GM12878 (cell line): Measurements from ENCODE around the gene FSIP1. TPM values are rescaled to one million over a fixed set of nuclear protein-coding genes. Genes with fewer than 3 reads are reported as not detected.

Experiments
- ATAC-seq: fragments of 200-7000 bp; cut with Tn5 transposase; 3 replicates; pipeline ENCODE4 v1.9.1; 2020; ENCODE audit warnings: mild to moderate bottlenecking, moderate library complexity
- BruUV-seq: library from RNA; stranded (reverse); fragments of 400-500 nt; replicated peaks from 2 replicates; lab custom pipeline; 2021; lab: Mats Ljungman, UMichigan
- CTCF ChIA-PET: fragments of 300-600 bp; sonication (Branson Sonifier 250); formaldehyde crosslinking; extraction: SDS; loops from one replicate; lab custom pipeline; 2021; ENCODE audit warnings: inconsistent platforms; lab: Yijun Ruan, JAX
- POLR2A ChIA-PET: fragments of 350-600 bp; formaldehyde crosslinking; extraction: SDS; loops from one replicate; lab custom pipeline; 2021; ENCODE audit warnings: inconsistent platforms; lab: Charles Lee
- RAD21 ChIA-PET: fragments of 300-600 bp; sonication (Branson Sonifier 250); formaldehyde crosslinking; loops from one replicate; lab custom pipeline; 2023; ENCODE audit warnings: antibody characterized with exemption; ENCODE audit not compliant: unreplicated experiment; lab: Charles Lee
- SMC1A ChIA-PET: fragments of 300-600 bp; sonication (Branson Sonifier 250); formaldehyde crosslinking; loops from one replicate; lab custom pipeline; 2023; ENCODE audit not compliant: unreplicated experiment, uncharacterized antibody; lab: Charles Lee
- DNase-seq: peaks from one replicate; pipeline ENCODE4 v3.0.0-alpha.2; 2011; ENCODE audit warnings: low read depth, low spot score
- FAIRE-seq: peaks from 3 replicates; lab custom pipeline; 2011; peaks lifted over from hg19 to GRCh38; lab: Jason Lieb, UNC
- H2AFZ ChIP-seq: 2 replicates; pipeline ENCODE4 v1.6.0; 2011; ENCODE audit warnings: low read depth, low read length, control low read depth; ENCODE audit not compliant: control insufficient read depth
- H3K27ac ChIP-seq: 2 replicates; pipeline ENCODE4 v1.5.1; 2011; ENCODE audit warnings: control low read depth; ENCODE audit not compliant: control insufficient read depth, insufficient read depth
- H3K27me3 ChIP-seq, 2 experiments: replicated peaks in 1 of 2; 2 replicates each; pipeline versions ENCODE4 v1.6.0 to v1.6.1; 2011; ENCODE audit warnings: low read length in 1 of 2; ENCODE audit not compliant: control insufficient read depth in 2 of 2, insufficient read depth in 2 of 2
- H3K36me3 ChIP-seq, 2 experiments: 2 replicates each; pipeline ENCODE4 v1.5.1; 2011; ENCODE audit warnings: low read length in 1 of 2; ENCODE audit not compliant: control insufficient read depth in 2 of 2, insufficient read depth in 2 of 2
- H3K4me1 ChIP-seq: 2 replicates; pipeline ENCODE4 v1.6.1; 2011; ENCODE audit warnings: mild to moderate bottlenecking, low read length, moderate library complexity, mixed read lengths; ENCODE audit not compliant: control insufficient read depth, insufficient read depth
- H3K4me2 ChIP-seq: 2 replicates; pipeline ENCODE4 v1.6.0; 2011; ENCODE audit warnings: control low read depth; ENCODE audit not compliant: control insufficient read depth, insufficient read depth
- H3K4me3 ChIP-seq: fragments of 200-600 bp; sonication (generic); 2 replicates; pipeline ENCODE4 v1.5.1; 2016
- H3K79me2 ChIP-seq: 2 replicates; pipeline ENCODE4 v1.6.0; 2011; ENCODE audit warnings: low read length; ENCODE audit not compliant: control insufficient read depth, insufficient read depth
- H3K9ac ChIP-seq: 2 replicates; pipeline ENCODE4 v1.8.0; 2011; ENCODE audit warnings: low read length, control low read depth, mixed read lengths; ENCODE audit not compliant: control insufficient read depth, insufficient read depth
- H3K9me3 ChIP-seq: replicated peaks from 3 replicates; pipeline ENCODE4 v1.5.1; 2011; ENCODE audit warnings: mild to moderate bottlenecking, low read length; ENCODE audit not compliant: control insufficient read depth, insufficient read depth
- H4K20me1 ChIP-seq: 2 replicates; pipeline ENCODE4 v1.6.0; 2011; ENCODE audit not compliant: control insufficient read depth, insufficient read depth
- ATF7 ChIP-seq: fragments of 450-650 bp; IDR thresholded peaks from 2 replicates; pipeline ENCODE4 v1.6.1; 2016; ENCODE audit warnings: low read depth, mild to moderate bottlenecking
- BHLHE40 ChIP-seq, 2 experiments: fragments of 450-650 bp in 1 of 2; IDR thresholded peaks; 2 replicates each; pipeline ENCODE4 v1.6.1; 2011 to 2017; ENCODE audit warnings: low read depth in 2 of 2, borderline replicate concordance in 1 of 2, improper control_type of control experiment in 1 of 2, low read length in 1 of 2, mild to moderate bottlenecking in 1 of 2
- BMI1 ChIP-seq: fragments of 450-650 bp; IDR thresholded peaks from 2 replicates; pipeline ENCODE4 v1.6.1; 2016; ENCODE audit warnings: mild to moderate bottlenecking, moderate library complexity, borderline replicate concordance
- CBX3 ChIP-seq: fragments of 200-600 bp; sonication (generic); IDR thresholded peaks from 2 replicates; pipeline ENCODE4 v1.6.1; 2016; ENCODE audit warnings: low read depth, borderline replicate concordance
- CHD4 ChIP-seq: fragments of 200-600 bp; sonication (generic); IDR thresholded peaks from 2 replicates; pipeline ENCODE4 v1.6.1; 2016; ENCODE audit warnings: mild to moderate bottlenecking
- HDAC2 ChIP-seq: fragments of 200-600 bp; sonication (generic); IDR thresholded peaks from 2 replicates; pipeline ENCODE4 v1.6.1; 2017
- IKZF2 ChIP-seq, 2 experiments: fragments of 450-650 bp; IDR thresholded peaks; 2 replicates each; pipeline ENCODE4 v1.6.1; 2017; ENCODE audit warnings: mild to moderate bottlenecking in 2 of 2, moderate library complexity in 2 of 2
- NRF1 ChIP-seq: conservative IDR thresholded peaks from 2 replicates; pipeline ENCODE4 v1.6.1; 2011; ENCODE audit warnings: mild to moderate bottlenecking, low read depth, low read length, improper control_type of control experiment
- SMAD5 ChIP-seq: IDR thresholded peaks from 2 replicates; pipeline ENCODE4 v1.6.1; 2016; ENCODE audit warnings: antibody characterized with exemption, low read depth
- SMARCA5 ChIP-seq: fragments of 450-650 bp; IDR thresholded peaks from 2 replicates; pipeline ENCODE4 v1.6.1; 2017; ENCODE audit warnings: mild to moderate bottlenecking
- YBX1 ChIP-seq: fragments of 450-650 bp; IDR thresholded peaks from 2 replicates; pipeline ENCODE4 v1.6.1; 2016; ENCODE audit warnings: antibody characterized with exemption
- WGBS: methylation state at CpG from one replicate; pipeline ENCODE4 v1.1.6; 2016; ENCODE audit warnings: low lambda C conversion rate; ENCODE audit not compliant: insufficient replicate concordance, insufficient coverage; ENCODE audit errors: missing lambda C conversion rate; 5-methylcytosine and 5-hydroxymethylcytosine counted together
- in situ Hi-C: fragments of 300-500 bp; cut with MboI; formaldehyde crosslinking; loops from 9 replicates; pipeline ENCODE4 v1.14.3; 2018; ENCODE audit warnings: mixed read lengths
- intact Hi-C: fragments of 100-400 bp; cut with micrococcal nuclease; formaldehyde crosslinking; loops from one replicate; pipeline ENCODE4 v1.14.2; 2022; ENCODE audit not compliant: unreplicated experiment
- polyA plus RNA-seq, 11 experiments: library from polyadenylated mRNA; depleted of rRNA in 4 of 11; unstranded in 6 of 11; stranded (reverse) in 5 of 11; fragments of >200 nt; fragmentation: Nextera tagmentation in 4 of 11; fragmentation: Illumina TruSeq in 1 of 11; extraction: Ambion mirVana in 4 of 11; extraction: Trizol in 1 of 11; gene quantifications; 1 replicate in 1 of 11; 2 replicates in 10 of 11; pipeline versions ENCODE4 v1.2.1 to v1.2.3, GENCODE V29; 2011 to 2016; ENCODE audit warnings: inconsistent platforms in 2 of 11, missing spikeins in 2 of 11, low read depth in 1 of 11
- total RNA-seq, 4 experiments: library from RNA; depleted of rRNA in 3 of 4; stranded (reverse); fragments of >200 nt in 3 of 4; fragmentation: Illumina TruSeq in 1 of 4; extraction: Trizol in 1 of 4; gene quantifications; 2 replicates each; pipeline versions ENCODE4 v1.2.1 to v1.2.3, GENCODE V29; 2013 to 2021
- TF ChIP-seq, protein P1 (sequence below): fragments of 450-650 bp; IDR thresholded peaks from 2 replicates; pipeline ENCODE4 v1.6.1; 2018; ENCODE audit warnings: mild to moderate bottlenecking, low read depth, moderate library complexity; ENCODE audit not compliant: partially characterized antibody
- TF ChIP-seq, protein P2 (sequence below): fragments of 450-650 bp; IDR thresholded peaks from 2 replicates; pipeline ENCODE4 v1.6.1; 2017; ENCODE audit warnings: low read depth, mild to moderate bottlenecking, moderate library complexity
- TF ChIP-seq, protein P3 (sequence below): fragments of 450-650 bp; formaldehyde crosslinking; IDR thresholded peaks from 2 replicates; pipeline ENCODE4 v1.4.0; 2022; ENCODE audit warnings: mild to moderate bottlenecking, moderate library complexity
- TF ChIP-seq, protein P4 (sequence below): IDR thresholded peaks from 2 replicates; pipeline ENCODE4 v1.6.1; 2011; ENCODE audit warnings: mild to moderate bottlenecking, low read depth, low read length, moderate library complexity; ENCODE audit not compliant: insufficient replicate concordance

Gene FSIP1
- total and polyA plus RNA-seq, 10 of the 15 experiments (the other 5 are each of a cell fraction or from before 2014, with no cell fraction given), result 0.15 to 0.67 (median 0.35) TPM

DNA sequence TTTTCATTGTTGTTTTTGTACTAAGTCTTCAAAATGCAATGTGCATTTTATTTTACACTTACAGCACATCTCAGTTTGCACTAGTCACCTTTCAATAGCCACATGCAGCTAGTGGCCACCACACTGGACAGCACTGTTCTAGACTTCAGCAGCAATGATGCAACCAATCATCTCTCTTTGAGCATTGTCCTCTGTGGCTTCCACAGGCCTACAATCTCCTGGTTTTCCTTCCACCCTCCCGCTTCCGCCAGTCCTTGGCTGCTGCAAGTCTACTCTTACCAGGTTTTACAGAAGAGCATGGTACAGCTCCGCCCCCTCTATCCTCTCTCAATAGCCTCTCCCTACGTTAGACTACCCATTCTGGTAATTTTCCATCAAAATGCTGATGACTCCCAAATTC, 25.1 kb upstream of the FSIP1 start:
- BruUV-seq, result no TSS peak
- H3K4me1 ChIP-seq, result peaks cover 5% of the 10 kb centered on the region; the same call in 1 of the 2 replicates
- no peaks in the 10 kb centered on the region for H3K36me3 ChIP-seq
- ChIA-PET CTCF (no interaction called here), RAD21 (no interaction called here), SMC1A (no interaction called here)
- FAIRE-seq (no peak), DNase-seq (no peak), ATAC-seq (no peak)
- in situ Hi-C loops, result no loop called here
- H3K9ac ChIP-seq, result no peak overlapping the region
- H3K4me3 ChIP-seq, result no peak overlapping the region
- no peaks in the 10 kb centered on the region; a peak in 2 of 4 replicates for H3K27me3 ChIP-seq
- no peak overlapping the region for H3K27ac ChIP-seq
- no peak overlapping the region for H3K4me2 ChIP-seq
- 36% methylated on average over 4 of the region's 4 CpGs for WGBS
- no peaks in the 10 kb centered on the region for H3K79me2 ChIP-seq
- no peaks in the 10 kb centered on the region for H4K20me1 ChIP-seq
- TF ChIP-seq BHLHE40 (IDR thresholded peaks at IDR 0.05; ENCODE audit: borderline replicate concordance in 1 of 2, low read depth in 2 of 2, low read length in 1 of 2) (no peak), BMI1 (no peak), IKZF2 (IDR thresholded peaks at IDR 0.05) (no peak), NRF1 (no peak), CBX3 (no peak), CHD4 (no peak), SMAD5 (no peak), YBX1 (no peak), ATF7 (no peak), HDAC2 (no peak), SMARCA5 (no peak)
- TF ChIP-seq, protein P1, sequence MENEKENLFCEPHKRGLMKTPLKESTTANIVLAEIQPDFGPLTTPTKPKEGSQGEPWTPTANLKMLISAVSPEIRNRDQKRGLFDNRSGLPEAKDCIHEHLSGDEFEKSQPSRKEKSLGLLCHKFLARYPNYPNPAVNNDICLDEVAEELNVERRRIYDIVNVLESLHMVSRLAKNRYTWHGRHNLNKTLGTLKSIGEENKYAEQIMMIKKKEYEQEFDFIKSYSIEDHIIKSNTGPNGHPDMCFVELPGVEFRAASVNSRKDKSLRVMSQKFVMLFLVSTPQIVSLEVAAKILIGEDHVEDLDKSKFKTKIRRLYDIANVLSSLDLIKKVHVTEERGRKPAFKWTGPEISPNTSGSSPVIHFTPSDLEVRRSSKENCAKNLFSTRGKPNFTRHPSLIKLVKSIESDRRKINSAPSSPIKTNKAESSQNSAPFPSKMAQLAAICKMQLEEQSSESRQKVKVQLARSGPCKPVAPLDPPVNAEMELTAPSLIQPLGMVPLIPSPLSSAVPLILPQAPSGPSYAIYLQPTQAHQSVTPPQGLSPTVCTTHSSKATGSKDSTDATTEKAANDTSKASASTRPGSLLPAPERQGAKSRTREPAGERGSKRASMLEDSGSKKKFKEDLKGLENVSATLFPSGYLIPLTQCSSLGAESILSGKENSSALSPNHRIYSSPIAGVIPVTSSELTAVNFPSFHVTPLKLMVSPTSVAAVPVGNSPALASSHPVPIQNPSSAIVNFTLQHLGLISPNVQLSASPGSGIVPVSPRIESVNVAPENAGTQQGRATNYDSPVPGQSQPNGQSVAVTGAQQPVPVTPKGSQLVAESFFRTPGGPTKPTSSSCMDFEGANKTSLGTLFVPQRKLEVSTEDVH, result no peak
- TF ChIP-seq, protein P2, sequence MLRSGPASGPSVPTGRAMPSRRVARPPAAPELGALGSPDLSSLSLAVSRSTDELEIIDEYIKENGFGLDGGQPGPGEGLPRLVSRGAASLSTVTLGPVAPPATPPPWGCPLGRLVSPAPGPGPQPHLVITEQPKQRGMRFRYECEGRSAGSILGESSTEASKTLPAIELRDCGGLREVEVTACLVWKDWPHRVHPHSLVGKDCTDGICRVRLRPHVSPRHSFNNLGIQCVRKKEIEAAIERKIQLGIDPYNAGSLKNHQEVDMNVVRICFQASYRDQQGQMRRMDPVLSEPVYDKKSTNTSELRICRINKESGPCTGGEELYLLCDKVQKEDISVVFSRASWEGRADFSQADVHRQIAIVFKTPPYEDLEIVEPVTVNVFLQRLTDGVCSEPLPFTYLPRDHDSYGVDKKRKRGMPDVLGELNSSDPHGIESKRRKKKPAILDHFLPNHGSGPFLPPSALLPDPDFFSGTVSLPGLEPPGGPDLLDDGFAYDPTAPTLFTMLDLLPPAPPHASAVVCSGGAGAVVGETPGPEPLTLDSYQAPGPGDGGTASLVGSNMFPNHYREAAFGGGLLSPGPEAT, result no peak
- TF ChIP-seq, protein P3, sequence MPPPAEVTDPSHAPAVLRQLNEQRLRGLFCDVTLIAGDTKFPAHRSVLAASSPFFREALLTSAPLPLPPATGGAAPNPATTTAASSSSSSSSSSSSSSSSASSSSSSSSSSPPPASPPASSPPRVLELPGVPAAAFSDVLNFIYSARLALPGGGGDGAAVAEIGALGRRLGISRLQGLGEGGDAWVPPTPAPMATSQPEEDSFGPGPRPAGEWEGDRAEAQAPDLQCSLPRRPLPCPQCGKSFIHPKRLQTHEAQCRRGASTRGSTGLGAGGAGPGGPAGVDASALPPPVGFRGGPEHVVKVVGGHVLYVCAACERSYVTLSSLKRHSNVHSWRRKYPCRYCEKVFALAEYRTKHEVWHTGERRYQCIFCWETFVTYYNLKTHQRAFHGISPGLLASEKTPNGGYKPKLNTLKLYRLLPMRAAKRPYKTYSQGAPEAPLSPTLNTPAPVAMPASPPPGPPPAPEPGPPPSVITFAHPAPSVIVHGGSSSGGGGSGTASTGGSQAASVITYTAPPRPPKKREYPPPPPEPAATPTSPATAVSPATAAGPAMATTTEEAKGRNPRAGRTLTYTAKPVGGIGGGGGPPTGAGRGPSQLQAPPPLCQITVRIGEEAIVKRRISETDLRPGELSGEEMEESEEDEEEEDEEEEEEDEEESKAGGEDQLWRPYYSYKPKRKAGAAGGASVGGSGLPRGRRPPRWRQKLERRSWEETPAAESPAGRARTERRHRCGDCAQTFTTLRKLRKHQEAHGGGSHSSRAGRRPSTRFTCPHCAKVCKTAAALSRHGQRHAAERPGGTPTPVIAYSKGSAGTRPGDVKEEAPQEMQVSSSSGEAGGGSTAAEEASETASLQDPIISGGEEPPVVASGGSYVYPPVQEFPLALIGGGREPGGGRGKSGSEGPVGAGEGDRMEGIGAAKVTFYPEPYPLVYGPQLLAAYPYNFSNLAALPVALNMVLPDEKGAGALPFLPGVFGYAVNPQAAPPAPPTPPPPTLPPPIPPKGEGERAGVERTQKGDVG (CRISPR knock-in tag), result no peak
- TF ChIP-seq, protein P4, sequence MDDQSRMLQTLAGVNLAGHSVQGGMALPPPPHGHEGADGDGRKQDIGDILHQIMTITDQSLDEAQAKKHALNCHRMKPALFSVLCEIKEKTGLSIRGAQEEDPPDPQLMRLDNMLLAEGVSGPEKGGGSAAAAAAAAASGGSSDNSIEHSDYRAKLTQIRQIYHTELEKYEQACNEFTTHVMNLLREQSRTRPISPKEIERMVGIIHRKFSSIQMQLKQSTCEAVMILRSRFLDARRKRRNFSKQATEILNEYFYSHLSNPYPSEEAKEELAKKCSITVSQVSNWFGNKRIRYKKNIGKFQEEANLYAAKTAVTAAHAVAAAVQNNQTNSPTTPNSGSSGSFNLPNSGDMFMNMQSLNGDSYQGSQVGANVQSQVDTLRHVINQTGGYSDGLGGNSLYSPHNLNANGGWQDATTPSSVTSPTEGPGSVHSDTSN, result no peak
- TF ChIP-seq, all 136 proteins: peak for 0
- POLR2A ChIA-PET, result no interaction called here
- intact Hi-C loops, result no loop called here
- H2AFZ ChIP-seq, result no peak overlapping the region
- no peaks in the 10 kb centered on the region for H3K9me3 ChIP-seq
